Activated T-helper 9 cell treated with anti-CD3 and anti-CD28 coated beads, Interleukin-2, amount 50 U/mL, for 16 hours (primary cell): ENCODE measurements around the gene B9D1.

Experiments
- DNase-seq: peaks from one replicate; pipeline ENCODE4 v3.0.0-alpha.2; 2020; ENCODE audit warnings: low read depth

B9D1 gene, protein sequence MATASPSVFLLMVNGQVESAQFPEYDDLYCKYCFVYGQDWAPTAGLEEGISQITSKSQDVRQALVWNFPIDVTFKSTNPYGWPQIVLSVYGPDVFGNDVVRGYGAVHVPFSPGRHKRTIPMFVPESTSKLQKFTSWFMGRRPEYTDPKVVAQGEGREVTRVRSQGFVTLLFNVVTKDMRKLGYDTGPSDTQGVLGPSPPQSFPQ

GRCh38 chr17:19362277-19363113 is at the start of gene B9D1:
TSS of gene B9D1 (minus strand) at chr17:19362723. CDS start at chr17:19362569, 154 bp downstream.
- peak; percentile 89 for DNase-seq

GRCh38 chr17:19411631-19412030 is 49.1 kb upstream of the B9D1 start:
- no peak for DNase-seq

DNA sequence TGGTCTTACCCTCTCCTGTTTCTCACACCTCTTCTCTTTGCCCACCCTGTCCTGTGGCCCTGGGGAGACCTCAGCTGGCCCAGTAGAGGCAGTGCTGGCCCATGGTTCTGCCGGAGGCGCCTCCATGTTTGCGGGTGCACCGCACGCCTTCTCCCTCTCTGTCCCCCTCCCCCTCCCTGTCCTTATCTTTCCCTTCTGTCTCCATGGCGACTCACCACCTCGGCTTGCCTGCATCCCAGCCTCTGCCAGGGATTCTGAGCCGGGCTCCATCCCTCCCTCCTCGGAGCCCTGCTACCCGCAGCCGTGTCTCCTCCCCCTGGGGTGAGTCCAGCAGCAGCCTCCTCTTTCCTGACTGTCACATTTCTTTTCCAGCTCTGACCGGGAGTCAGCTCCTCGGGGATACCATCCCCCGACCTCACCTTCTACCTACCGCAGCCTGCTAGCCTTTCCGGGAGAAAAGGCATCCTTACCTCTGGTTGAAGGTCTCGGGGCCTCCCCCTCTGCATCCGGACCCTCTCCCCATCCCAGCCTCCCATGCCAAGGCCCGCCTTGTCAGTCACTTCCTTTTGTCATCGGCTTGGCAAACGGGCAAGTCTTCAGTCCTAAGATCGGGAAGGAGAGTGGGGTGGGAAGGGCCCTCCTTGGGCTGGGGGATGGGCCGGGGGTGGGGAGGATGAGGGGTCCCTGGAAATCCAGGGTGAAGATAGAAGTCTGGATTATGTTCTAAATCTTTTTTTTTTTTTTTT is 48.5 kb upstream of the B9D1 start, which contains the start of gene RNF112:
RNF112 (plus strand) TSS at position 358 of the 746 bp plus-strand sequence; CDS start at position 535, 177 bp downstream.
- DNase-seq: no peak

GRCh38 chr17:19410091-19410490 is 47.6 kb upstream of the B9D1 start:
- DNase-seq: no peak

- DNase-seq: no peak
These were observed 47.0 kb upstream of the B9D1 start for GRCh38 chr17:19409509-19409908.

- DNase-seq: no peak
These were observed 46.5 kb upstream of the B9D1 start for GRCh38 chr17:19409066-19409465.

DNA sequence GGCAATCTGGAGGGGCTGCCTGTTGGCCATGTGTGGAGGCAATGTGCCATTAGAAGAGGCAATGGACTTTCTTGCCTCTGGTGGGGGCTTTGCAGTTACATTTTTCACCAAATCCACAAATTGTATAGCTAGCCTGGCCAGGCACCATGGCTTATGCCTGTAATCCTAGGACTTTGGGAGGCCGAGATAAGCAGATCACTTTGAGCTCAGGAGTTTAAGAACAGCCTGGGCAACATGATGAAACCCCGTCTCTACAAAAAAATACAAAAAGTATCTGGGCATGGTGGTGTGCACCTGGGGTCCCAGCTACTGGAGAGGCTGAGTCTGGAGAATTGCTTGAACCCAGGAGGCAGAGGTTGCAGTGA is 45.8 kb upstream of the B9D1 start:
- DNase-seq: no peak

- no peak for DNase-seq
These were observed 45.2 kb upstream of the B9D1 start for GRCh38 chr17:19407601-19408345.

GRCh38 chr17:19405114-19405513 is 42.6 kb upstream of the B9D1 start:
- DNase-seq: no peak

DNA sequence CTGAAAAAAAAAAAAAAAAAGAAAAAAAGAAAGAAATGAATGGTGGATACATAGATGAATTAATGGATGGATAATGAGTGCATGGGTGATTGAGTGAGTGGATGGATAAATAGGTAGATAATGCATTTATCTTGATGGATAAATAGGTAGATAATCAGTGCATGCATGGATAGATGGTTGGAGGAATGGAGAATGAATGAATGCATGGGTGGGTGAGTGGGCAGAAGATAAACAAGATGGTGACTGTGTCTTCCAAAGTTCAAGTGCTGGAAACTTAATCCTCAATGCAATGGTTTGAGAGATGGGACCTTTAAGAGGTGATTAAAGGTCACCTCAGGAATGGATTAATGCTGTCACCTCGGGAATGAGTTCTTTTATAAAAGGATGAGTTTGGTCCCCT is 41.7 kb upstream of the B9D1 start:
- DNase-seq: no peak

DNA sequence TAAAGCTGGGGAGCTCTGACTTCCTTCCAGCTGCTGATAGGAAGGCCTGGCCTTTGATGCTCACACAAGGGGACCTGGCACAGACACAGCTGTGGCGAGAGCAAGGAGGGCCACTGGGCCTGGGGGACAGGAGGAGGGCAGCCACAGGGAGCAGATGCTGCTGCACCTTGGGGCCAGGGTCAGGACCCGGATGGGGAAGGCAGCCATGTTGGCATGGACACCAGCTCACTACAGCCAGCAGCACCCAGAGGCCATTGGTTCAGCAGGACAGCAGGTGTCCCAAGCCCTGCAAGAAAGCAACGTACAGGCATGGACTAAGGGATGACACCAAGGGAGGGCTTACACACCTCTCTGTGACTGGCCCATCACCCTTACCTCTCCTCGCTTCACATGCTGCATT is 40.5 kb upstream of the B9D1 start:
- no peak for DNase-seq

- no peak for DNase-seq
These were observed 39.6 kb upstream of the B9D1 start for GRCh38 chr17:19402171-19402570.

- no peak for DNase-seq
These were observed 38.9 kb upstream of the B9D1 start for GRCh38 chr17:19401321-19402010.

GRCh38 chr17:19399750-19400450 is 37.4 kb upstream of the B9D1 start:
- no peak for DNase-seq

DNA sequence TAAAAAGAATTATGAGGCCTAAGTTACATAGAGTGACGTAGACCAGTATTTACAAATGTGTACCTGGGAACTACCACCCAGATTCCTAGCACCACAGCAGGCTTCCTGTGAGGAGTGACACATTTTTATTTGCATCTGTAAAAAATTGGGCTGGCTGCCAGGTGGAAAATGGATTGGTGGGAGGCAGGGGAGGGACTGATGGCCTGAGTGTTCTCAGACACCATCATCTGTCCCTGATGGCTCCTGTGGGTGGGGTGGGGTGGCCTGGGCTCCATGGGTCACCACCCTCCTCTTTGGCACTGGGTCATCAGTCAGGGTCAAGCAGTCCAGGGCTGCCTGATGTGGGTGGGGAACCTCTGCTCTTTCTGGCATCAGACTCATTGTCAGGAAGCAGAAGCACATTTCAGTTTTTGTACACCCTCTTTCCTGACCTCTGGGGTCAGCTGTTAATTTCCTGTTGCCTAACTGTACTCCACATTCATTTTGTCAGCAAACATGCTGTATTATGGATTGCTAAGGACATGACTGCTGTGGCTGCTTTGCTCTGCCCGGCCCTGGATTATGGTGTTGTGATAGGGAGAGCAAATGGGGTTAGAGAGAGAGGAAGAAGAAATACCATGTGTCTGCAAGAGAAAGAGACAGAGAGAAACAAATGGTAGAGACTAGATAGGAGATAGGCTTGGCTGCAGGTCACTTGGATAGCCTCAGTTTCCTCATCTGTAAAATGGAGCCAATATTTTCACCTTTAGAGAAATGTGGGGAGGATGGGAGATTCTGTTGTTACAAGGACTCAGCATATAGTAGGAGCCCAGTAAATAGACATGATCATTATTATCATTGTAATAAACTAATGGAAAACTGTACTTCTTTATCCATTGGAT is 36.0 kb upstream of the B9D1 start:
- DNase-seq: no peak

- DNase-seq: no peak
These were observed 35.1 kb upstream of the B9D1 start for GRCh38 chr17:19397556-19398041.

GRCh38 chr17:19392303-19392702 is 29.8 kb upstream of the B9D1 start:
- no peak for DNase-seq

GRCh38 chr17:19391432-19391831 is 28.9 kb upstream of the B9D1 start:
- no peak for DNase-seq

DNA sequence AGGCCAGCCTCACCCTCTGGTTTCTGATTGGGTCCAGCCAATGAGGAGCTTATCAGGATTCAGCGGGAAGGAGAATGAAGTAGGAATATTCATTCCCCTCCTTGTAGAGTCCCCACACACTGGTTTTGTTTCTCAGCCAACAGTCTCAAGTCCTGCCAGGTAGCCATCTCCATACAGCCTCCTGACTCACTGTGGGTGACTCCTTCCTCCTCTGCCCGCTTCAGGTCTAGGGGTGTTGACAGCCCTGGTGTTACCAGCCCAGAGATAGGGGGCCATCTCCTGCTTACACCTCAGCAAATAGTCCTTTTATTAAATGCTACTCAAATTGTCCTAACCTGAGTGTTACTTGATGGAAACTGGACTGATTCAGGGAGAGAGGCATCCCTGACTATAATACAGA is 28.4 kb upstream of the B9D1 start:
- DNase-seq: no peak
